HG03460 (cell line): Measurements from ENCODE around the gene GRB10.
"Not testable (repeated sequence)": the region's sequence is repeated elsewhere in the genome, so short reads cannot be mapped to it uniquely, and the experiment has no call there.

ENCODE experiments used
- ATAC-seq: cut with Tn5 transposase; IDR thresholded peaks from one replicate; pipeline ENCODE4 v1.9.1; 2021; ENCODE audit not compliant: unreplicated experiment

The GRB10 gene

DNA sequence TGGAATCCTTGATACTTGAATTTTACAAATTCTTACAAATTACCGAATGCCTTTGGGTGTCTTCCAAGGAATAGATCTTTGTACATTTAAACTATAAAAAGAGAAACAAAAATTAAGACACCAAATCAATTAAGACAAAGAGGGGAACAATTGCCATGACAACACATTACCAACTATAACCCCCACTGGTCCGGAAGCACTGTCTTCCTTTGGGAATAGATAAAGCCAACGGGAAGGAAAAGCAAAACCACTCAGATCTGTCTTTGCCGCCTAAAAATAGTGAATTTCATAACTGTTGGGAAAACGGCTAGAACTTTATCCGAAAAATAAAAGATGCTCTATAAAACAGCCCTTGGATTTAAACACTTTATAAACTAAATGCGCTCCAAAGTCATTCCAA lies 37.4 kb downstream of the GRB10 start:
- no peak for ATAC-seq

DNA sequence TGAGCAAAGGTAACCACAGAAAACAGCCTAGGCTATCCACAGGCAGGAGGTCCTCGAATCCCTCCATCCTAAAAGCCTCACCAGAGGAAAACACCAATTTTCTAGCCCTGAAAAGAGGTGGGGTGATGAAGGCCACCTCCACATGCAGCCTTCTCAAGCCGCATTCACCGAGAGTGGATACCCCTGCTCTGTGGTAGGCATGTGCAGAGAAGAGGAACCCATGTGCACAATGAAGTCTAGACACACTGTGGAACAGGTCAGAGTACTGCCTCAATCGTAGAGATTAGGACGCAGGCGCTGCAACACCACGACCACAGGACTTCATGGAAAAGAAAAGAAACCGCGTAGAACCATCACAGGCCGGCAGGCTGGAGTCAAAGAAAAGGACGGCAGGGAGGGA lies 38.8 kb downstream of the GRB10 start:
- ATAC-seq = no peak

DNA sequence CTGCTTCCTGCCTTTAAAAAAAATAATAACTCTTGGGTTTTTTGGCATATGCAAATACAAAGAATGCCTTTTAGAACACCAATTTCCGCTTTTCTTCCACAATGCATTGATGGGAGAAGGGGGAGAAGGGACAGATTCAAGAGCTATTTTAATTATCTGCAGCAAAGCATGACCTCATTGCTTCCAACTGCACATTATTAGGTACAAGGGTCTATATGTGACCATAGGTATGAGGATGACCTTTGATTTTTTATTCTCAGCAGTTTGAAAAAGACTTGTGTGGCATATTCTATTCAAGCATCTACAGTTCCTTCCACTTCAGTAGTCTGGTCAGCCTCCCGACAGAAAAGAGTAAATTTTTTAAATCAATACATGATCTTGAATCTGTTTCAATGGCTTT lies 39.7 kb downstream of the GRB10 start:
- ATAC-seq = no peak

DNA sequence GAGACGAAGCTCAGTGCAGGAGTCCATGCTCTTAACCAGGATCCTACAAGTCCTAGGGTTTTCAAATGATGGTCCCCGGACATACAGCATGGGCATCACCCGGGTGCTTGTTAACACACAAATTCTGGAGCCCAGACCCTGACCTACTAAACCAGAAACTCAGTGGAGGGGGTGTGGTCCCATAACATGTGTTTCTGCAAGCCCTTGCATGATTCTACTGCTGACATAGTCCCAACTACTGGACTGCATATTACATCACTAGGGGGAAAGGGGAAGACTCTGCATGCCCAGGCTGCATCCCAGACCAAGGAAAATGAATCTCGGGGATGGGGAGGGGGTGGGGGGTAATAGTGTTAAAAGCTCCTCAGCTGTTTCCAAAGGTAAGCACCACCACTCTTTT lies 40.3 kb downstream of the GRB10 start:
- no peak for ATAC-seq

DNA sequence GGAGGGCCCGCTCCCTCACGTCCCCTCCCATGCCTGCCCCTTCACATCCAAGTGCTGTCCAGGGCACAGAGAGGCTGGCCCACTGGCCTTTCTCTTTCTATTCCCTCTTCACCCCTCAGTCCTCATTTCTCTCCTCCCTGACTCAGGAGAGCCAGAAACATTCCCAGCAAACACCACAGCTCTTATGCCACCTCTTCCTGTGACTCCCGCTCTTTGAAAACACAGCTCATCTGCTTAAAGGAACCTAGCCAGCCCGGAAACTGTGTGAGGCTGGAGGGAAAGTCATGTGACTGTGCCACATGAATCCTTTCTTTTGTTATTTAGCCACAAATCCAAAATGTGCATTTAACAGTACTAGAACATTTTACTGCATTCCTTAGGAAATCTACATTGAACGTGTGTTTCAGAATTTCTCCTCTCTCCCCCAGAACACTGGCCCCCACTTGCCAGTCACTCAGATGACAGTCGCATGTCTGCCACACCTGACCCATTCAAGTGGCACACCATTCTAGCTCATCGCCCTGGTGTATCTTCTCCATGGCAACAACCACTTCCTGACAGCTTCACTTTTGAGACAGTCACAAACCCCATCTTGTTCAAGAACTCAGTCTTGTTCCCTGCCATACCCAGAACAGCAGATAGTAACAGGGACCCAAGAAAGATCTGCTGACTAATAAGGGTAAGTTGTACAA lies 42.8 kb downstream of the GRB10 start:
- ATAC-seq = no peak

DNA sequence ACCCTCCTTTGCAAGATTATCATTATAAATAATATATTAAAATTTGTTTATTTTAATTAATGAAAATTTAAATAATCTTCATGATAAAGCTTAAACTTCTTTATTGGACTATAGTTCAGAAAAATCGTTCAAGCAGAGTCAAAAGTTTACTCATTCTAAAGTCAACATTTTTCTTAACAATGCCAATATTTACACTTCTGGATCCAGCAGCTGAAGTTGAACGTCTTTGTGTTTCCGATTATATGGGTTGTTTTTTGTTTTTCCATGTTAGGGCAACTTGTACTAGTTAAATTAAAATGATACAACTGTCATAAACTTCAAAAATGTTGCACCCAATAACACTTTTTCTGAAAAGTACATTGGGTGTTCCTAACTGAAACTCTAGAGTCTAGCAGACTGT lies 43.8 kb downstream of the GRB10 start:
- ATAC-seq = no peak

DNA sequence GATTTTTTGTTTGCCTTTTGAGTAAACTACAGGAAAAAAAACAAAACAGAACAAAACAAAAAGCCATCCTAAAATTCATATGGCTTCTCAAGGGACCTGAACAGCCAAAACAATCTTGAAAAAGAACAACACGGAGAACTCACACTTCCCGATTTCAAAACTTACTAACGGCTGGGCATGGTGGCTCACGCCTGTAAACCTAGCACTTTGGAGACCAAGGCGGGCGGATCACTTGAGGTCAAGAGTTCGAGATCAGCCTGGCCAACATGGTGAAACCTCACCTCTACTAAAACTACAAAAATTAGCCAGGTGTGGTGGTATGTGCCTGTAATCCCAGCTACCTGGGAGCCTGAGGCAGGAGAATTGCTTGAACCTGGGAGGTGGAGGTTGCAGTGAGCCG lies 46.9 kb downstream of the GRB10 start:
- ATAC-seq = not testable (repeated sequence)

DNA sequence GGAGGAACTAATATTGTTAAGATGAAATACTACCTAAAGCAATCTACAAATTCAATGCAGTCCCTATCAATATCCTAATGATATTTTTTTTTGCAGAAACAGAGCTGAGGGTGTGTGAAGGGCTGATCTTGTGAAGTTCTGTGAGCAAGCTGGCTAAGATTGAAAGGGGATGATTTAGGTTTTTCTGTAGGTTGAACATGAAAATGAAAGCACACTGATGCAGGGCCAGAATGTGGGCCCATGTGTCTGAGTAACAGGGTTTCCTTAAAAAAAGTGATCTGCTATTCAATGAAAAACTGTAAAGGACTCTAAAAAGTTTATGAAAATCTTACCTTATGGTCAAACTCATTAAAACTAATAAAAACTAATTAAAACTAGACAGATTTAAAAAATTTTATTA lies 47.4 kb downstream of the GRB10 start:
- ATAC-seq = no peak

DNA sequence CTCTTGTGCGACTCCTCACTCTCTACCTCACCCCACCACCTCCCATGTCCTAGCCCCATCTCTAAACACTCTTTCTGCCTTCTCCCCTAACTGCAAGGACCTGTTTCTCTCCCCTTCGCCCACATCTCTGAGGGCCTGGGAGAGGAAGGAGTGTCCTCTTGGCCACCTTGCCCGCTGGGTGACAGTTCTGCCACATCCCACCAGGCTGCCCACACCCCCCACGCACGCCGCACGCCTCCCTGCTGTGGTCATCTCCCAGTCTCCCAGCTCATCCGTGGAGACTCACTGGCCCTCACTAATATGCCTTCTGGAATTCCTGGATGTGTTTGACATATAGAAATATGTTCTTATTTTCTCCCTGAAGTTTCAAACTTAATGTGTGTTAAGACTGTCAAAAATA lies 48.5 kb downstream of the GRB10 start:
- no peak for ATAC-seq

DNA sequence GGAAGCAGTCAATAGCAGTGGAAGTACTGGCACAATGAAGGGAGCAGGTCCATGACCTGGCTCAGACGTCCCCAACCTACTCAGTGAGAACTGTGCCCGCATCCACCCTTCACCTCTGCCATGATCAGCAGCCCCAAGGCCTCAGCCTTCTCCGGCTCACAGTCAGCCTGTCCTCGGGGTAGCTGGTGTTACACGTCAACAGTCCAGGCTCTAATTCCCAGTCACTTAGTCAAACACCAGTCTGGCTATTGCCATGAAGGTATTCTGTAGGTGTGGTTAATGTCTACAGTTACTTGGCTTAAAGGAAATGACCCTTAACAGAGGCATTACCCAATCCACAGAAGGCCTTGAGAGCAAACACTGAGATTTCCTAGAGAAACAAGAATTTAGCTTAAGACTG lies 49.1 kb downstream of the GRB10 start:
- no peak for ATAC-seq

DNA sequence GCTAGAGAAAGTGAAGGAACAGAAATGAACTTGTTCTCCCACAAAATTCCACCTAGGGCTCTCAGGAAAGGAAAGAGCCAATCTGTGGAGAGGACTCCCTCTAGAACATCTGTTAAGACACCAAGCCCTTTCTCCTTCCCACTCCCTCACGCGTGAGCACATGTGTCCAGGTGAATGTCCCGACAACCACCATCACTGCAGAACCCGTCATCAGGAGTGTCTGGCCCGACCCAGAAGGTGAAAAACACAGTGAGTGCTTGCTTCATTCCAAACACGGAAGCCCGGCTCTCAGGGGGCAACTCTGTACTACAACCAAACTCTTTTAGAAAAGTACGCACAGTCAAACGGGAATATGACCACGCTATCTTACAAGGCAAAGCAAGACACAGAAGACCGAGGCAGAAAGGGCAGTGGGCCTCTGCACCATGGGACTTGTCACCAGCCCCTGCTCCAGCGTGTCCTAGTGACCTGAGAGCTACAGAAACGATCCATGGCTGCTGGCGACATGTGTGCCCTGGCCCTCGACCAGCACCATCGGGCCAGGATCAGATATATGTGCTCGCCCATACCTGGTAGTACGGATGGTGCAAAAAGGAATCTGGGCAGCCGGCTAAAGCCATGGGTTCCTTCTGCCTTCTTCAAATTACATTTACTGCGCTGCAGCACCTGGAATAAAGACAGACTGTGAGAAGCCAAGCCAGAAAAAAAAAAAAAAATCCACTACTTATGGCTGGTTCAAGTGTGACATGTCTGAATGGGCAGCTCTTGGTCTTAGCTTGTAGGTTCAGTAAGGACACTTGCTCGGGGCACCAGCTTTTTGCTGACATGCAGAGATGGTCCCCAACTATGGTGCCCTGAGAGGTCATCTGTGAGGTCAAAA lies 50.8 kb downstream of the GRB10 start:
- no peak for ATAC-seq

DNA sequence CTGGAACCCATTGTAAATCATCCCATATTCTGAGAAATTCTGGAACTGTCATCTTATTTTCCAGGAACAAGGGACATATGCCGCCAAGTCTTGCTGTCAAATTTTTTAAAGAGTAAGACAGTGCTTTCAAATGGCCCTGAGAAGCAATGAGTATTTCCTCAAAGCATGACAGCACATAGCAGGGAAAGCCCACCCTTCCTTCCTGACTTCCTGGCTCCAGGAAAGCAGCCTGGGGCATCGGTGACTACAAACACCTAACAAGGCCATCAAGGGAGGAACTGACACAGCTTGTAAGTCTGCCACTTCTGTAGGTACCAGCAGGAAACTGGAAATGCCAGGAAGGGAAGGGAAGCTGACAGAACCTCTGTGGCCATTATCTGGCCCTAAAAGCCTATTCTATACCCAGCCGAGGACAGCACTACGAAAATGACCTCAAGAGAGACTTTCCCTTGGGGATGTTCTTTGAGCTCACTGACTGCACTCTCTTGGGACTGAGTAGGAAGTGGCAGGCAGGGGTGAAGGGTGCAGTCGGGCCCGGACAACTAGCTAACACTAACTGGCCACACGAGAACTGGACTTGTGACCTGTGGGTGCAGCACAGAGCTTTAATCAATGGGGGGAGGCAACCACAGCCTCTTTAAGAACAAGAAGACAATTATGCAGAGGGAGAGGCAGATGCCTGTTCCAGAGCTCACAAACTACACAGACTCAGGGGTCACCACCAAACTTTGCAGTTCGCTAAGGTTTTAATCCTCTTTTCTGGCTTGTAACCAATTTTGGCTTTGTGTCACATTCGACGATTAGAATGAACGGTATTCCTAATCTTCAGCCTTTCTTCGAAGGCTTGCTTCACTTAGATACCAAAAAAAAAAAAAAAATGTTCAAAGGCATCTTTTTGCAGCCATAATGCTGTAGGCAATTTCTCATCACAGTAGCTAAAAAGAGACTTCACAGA lies 52.0 kb downstream of the GRB10 start:
- ATAC-seq = no peak

DNA sequence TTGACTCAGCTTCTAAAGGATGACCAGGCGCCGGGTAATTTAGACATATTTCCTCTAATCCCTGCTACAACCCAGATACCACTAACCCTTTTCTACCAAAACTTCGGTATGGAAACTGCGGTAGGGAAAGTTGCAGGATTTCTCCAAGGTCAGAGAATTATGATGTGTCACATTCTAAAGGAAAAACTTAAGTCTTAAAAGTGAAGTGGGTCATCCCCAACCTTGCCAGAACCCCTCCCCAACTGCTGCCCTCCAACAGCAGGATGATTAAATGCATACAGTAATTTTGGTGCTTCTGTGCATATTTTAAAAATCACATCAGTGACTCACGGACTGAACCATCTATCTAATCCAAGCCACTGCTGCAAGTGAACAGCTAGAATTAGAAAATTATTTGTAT lies 52.7 kb downstream of the GRB10 start:
- ATAC-seq = no peak

DNA sequence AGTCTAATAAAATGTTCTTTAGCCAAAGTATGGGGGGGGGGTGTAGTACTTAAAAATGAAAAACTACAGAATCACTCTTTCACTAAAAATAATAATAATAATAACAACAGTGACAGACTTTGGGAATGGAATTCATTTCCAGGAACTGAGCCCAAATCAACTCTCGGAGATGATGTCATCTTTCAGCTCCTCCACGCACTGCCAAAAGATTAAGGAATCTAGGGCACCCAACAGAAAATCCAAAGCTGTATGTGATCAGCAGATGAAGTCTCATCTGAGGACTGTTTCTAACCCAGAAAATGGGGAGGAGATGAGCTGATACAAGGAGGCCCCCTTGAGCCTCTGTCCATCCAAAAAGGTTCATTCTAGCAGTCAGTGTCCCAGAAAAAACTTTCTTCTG lies 54.5 kb downstream of the GRB10 start:
- ATAC-seq = no peak

DNA sequence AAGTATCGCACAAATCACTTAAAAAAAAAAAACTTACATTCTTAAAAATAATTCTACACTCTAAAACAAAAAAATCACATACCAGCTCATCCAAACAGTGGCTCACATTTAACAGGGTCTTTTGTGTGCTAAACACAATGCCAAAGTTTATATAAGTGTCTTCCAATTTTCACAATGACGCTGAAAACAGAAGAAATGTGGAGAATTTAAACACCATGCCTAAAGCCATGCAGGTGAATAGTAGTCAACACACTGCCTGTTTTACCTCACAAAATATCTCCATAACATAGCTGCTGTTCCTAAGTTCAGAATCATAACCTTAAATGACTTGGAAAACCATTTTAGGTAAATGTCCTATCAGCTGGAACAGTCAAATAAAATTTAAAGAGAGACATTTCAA lies 55.0 kb downstream of the GRB10 start:
- no peak for ATAC-seq

DNA sequence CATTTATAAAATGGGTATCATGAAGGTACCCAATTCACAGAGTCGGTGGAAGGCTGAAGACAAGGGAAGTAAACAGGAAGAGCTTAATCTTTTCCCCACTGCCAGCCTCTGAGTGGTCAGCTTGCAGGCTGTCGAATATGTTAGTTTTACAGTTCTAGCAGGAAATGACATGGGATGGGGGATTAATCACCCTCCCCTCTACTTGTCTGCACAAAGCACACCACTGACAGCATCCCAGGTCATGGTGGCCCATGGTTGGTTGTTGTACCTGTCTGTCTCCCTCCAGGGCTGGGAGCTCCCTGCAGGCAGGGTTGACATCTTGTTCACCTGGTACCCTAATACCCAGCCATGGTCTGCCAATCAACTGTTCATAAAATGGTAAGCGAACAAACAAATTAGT lies 55.6 kb downstream of the GRB10 start:
- ATAC-seq = no peak

DNA sequence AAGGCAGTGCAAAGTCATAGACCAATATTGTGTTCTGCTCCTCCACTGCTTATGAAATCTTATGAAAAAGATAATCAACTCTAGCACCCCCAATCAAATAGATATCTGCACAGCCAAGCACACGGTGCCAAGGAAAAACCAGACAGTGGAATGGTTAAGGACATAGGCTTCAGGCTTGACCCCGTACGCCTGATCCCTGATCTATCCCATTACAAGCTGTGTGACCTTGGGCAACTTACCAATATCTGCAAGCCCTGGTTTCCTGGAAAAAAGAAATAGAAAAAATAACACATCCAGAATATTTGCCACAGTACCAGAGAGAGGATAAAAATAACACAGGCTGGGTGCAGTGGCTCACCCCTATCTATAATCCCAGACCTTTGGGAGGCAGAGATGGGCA lies 56.9 kb downstream of the GRB10 start:
- no peak for ATAC-seq

DNA sequence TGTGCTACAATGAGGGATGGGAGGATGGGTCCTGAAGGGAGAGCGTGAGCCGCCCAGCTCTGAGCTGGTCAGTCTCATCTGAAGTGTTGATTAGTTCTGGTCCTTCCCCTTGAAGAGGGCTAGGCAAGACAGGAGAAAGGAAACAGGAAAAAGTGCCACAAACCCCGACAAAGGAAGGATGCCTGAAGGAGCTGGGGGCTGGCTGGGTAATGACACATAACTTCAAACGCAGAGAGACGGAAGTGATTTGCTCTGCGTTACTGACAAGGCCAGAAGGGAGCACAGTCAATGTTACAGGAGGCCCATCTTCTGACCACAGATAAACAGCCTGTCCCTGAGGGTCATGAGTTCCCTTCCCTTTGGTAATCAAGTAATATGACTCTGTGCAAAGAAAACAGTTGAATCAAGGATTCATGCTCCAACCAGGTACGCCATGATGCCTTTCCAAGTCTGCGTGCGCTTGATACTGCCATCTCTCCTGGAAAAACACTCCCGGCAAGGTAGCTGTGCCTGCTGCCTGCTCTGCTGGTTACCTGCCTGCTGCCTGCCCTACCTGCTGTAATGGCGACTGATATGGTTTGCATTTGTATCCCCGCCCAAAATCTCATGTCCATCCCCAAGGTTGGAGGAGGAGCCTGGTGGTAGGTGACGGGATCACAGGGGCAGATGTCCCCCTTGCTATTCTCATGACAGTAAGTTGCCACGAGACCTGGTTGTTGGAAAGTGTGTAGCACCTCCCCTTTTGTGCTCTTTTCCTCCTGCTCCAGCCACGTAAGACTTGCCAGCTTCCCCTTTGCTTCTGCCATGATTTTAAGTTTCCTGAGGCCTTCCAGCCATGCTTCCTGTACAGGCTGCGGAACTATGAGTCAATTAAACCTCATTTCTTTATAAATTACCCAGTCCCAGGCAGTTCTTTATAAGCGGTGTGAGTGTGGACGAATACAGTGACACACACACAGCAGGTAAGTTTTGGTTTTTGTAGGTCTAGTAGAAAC lies 57.9 kb downstream of the GRB10 start:
- ATAC-seq = no peak

DNA sequence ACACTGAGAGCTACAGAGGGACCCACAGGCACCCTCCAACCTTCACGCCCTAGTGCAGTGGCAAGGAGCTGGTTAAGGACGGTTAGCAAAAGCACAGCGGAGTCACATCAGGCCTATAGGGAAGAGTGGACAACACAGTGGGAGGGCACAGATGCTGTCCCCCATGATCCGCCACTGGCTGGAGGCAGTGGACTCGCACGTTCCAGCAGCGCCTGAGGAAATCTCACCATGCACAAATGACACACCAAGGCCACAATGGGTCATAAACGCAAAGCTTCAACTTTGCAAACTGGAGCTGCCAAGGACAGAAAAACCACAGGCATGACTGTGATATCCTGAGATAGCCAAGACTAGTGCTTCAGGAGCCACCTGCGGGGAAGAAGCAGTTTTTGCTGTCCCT lies 58.8 kb downstream of the GRB10 start:
- ATAC-seq = no peak

DNA sequence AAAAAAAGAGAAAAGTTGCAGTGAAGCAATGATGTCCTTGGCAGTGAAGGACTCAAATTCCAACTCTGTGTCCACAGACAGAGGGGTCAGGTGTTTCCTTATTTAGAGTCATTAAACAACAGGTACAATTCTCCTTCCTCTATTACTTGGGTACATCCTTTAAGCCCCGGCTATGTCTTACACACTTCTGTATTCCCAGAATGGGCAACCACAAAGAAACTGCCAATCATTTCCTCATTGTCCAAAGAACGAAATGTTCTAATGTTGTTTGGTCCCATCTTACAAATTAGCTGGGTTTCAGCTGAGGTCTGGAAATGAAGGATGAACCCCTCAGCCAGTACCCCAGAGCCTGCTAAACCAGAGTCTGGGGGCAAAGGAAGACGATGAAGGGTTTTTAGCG lies 59.5 kb downstream of the GRB10 start:
- ATAC-seq = no peak
